GM12878 (cell line): ENCODE measurements around the gene LRRC37A3.
"Not testable (repeated sequence)": the region's sequence is repeated elsewhere in the genome, so short reads cannot be mapped to it uniquely, and the experiment has no call there.

Experiments used
- BMI1 ChIP-seq: fragments of 450-650 bp; IDR thresholded peaks from 2 replicates; pipeline ENCODE4 v1.6.1; 2016; ENCODE audit warnings: mild to moderate bottlenecking, moderate library complexity, borderline replicate concordance
- CREB1 ChIP-seq: IDR thresholded peaks from 2 replicates; pipeline ENCODE4 v1.6.1; 2012; ENCODE audit warnings: low read depth, mild to moderate bottlenecking, inconsistent platforms
- CTCF ChIP-seq, 3 experiments: IDR thresholded peaks in 2 of 3; conservative IDR thresholded peaks in 1 of 3; 2 replicates each; pipeline ENCODE4 v1.5.1; 2011; ENCODE audit warnings: low read depth in 3 of 3, low read length in 3 of 3, mild to moderate bottlenecking in 3 of 3, control low read depth in 2 of 3, moderate library complexity in 2 of 3, inconsistent platforms in 1 of 3, mixed read lengths in 1 of 3; ENCODE audit not compliant: control insufficient read depth in 2 of 3, insufficient read depth in 1 of 3; ENCODE audit errors: extremely low read depth in 1 of 3
- EP300 ChIP-seq, 2 experiments: fragments of 150-350 bp in 1 of 2; IDR thresholded peaks; 2 replicates each; pipeline ENCODE4 v1.6.1; 2011 to 2012; ENCODE audit warnings: low read depth in 2 of 2, low read length in 2 of 2, borderline replicate concordance in 1 of 2, improper control_type of control experiment in 1 of 2, inconsistent platforms in 1 of 2; ENCODE audit not compliant: control insufficient read depth in 1 of 2
- KDM1A ChIP-seq: fragments of 200-600 bp; sonication (generic); IDR thresholded peaks from 2 replicates; pipeline ENCODE4 v1.6.1; 2016; ENCODE audit warnings: borderline replicate concordance
- MEF2A ChIP-seq: IDR thresholded peaks from 2 replicates; pipeline ENCODE4 v1.6.1; 2011; ENCODE audit warnings: low read depth, mild to moderate bottlenecking, low read length, moderate library complexity; ENCODE audit not compliant: insufficient read depth
- NR2C2 ChIP-seq: IDR thresholded peaks from 2 replicates; pipeline ENCODE4 v1.6.1; 2011; ENCODE audit warnings: borderline replicate concordance, low read depth; ENCODE audit not compliant: control insufficient read depth, insufficient read length
- POLR2A ChIP-seq: IDR thresholded peaks from 2 replicates; pipeline ENCODE4 v1.6.1; 2011; ENCODE audit warnings: low read depth, mild to moderate bottlenecking, low read length
- ZNF24 ChIP-seq: fragments of 450-650 bp; IDR thresholded peaks from 2 replicates; pipeline ENCODE4 v1.6.1; 2017; ENCODE audit warnings: antibody characterized with exemption, mild to moderate bottlenecking

DNA sequence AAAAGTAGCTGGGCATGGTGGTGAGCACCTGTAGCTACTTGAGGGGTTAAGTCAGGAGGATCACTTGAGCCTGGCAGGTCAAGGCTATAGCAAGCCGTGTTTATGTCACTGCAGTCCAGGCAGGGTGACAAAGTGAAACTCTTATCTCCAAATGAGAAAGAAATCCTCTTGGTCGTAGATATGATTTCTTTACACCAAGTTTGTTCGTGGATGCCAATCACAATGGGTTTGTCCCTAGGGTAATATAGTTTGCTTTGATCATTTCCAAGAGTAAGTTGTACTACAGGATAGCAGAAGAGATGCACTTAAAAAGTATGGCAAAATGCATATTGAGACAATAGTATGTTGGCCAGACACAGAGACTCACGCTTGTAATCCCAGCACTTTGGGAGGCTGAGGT is 6.0 kb upstream of the LRRC37A3 start:
- not testable (repeated sequence) for TF ChIP-seq NR2C2; CTCF (IDR thresholded peaks at IDR 0.05 in 2 of 3, conservative IDR thresholded peaks at IDR 0.05 in 1 of 3; ENCODE audit: control insufficient read depth in 2 of 3, extremely low read depth in 1 of 3, insufficient read depth in 1 of 3, low read depth in 3 of 3, low read length in 3 of 3); BMI1; MEF2A; POLR2A; EP300 (IDR thresholded peaks at IDR 0.05; ENCODE audit: borderline replicate concordance in 1 of 2, control insufficient read depth in 1 of 2, low read depth in 2 of 2, low read length in 2 of 2); KDM1A; ZNF24; CREB1
